Activated CD4-positive, alpha-beta T cell treated with anti-CD3 and anti-CD28 coated beads for 1 hour (primary cell): ENCODE data around the gene LPP.

ENCODE experiments used
- DNase-seq: peaks from one replicate; pipeline ENCODE4 v3.0.0-alpha.2; 2020

The LPP gene

DNA sequence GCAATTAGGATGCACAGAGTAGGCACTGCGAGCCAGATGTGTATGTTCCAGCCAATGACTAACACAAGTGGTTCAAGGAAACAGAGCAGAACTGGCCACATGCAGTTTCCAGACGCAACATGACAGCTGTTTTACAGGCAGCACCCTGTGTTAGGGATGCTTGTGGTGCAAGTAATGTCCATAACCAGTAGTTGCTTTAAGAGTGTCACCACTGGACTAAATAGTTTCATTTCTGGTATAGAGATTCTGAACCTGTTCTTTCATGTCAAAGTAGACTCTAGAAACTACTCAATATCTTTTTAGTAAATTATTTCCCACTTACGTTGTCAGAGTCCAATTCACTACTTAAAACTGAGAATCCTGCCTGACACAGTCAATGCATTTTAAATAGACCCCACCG is 14.5 kb upstream of the LPP start:
- DNase-seq: no peak

DNA sequence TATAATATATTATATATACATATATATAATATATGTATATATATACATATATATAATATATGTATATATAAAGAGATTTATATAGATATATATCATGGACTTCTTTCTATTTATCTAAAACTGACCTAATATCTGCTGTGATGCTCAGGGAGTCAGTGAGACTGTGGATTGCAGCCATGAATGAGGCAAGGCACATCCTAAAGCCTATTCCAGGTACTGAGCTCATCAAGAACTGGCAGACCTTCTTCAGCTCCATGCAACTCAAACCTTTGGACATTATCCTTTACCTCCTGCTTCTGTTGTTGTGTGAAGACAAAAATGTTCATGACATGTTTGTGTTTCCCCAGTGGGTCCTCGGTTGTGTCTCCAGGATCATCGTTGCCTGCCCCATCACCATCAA is 7.7 kb upstream of the LPP start:
- DNase-seq: no peak

DNA sequence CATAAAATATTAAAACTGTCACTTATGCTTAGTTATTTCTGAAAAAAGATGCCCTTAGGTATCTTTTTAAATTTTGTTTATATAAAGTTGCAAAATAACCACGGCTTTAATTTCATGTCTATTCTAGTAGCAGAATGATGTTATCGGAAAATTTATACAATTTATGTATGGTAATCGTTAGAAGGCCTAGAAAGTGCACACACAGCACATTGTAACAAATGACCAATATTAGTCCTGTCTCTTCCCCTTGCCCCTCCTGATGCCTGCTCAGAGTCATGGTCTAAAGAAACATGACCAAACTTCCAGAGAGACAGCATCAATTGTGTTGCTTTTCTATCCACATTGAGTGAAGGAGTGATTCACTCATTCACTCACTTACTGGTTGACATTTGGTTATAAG is 6.2 kb upstream of the LPP start:
- DNase-seq: no peak

DNA sequence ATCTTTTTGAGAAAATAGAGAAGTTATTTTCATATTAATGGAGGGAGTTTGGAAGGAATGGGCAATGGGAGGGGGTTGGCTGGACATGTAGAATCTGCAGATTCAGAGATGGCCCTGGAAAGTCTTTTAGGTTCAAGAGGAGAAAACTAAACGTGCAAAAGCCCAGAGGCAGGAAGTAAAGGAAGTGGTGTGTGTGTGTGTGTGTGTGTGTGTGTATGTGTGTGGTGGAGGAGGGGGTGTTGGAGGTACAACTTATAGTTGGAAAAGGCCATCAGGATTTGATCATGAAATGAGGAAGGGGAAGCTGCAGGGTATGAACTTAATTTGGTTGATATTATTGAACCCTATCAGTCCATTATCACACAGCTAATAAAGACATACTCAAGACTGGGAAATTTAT is 5.6 kb upstream of the LPP start:
- DNase-seq: no peak

DNA sequence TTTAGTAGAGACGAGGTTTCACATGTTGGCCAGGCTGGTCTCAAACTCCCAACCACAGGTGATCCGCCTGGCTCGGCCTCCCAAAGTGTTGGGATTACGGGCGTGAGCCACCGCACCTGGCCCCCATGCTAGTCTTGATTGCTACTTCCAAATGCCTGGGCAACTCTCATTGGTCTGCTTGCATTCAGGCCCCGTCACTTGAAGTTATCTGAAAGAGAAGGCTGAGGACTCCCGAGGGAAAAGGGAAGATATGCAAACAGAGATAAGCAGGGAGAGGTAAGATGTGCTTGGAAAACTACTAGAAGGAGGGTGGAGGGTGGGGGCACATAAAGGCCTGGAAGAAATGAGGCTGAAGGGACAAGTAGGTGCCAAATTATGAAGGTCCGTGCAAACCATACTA is 4.4 kb upstream of the LPP start:
- no peak for DNase-seq

DNA sequence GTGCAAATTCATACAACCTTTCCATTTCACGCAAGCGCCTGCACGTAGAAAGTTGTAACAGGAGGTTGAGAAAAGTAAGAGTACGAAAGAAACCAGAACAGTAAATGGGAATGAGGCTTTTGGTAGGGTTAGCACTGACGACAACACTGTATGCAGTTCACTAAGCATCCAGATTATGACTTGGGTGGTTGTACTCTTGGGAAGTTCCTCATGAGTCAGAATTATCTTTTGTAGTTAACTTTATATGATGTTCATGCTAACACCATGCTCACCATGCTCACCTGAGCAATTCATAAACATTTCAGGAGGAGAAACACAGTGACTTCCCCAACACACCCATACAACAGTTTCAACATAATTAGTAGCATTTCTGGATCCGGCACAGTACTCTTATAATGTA is 3.0 kb upstream of the LPP start:
- no peak for DNase-seq

DNA sequence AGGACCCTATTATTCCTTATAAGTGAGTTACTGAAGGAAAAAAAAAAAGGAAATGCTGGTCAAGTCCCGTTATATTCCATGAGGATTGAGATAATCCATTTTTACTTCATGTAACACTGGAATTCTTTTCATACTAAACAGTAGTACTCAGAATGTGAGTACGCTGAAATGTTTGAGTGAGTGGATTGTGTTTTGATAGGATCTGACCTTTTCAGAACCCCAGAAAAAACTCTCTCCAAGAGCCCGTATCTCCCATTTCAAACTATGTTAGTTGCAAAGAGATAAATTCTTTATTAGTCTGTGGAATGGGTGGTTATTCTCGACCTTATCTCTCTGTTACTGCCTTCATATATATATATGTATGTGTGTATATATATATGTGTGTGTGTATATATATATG is 2.5 kb upstream of the LPP start:
- DNase-seq: no peak

DNA sequence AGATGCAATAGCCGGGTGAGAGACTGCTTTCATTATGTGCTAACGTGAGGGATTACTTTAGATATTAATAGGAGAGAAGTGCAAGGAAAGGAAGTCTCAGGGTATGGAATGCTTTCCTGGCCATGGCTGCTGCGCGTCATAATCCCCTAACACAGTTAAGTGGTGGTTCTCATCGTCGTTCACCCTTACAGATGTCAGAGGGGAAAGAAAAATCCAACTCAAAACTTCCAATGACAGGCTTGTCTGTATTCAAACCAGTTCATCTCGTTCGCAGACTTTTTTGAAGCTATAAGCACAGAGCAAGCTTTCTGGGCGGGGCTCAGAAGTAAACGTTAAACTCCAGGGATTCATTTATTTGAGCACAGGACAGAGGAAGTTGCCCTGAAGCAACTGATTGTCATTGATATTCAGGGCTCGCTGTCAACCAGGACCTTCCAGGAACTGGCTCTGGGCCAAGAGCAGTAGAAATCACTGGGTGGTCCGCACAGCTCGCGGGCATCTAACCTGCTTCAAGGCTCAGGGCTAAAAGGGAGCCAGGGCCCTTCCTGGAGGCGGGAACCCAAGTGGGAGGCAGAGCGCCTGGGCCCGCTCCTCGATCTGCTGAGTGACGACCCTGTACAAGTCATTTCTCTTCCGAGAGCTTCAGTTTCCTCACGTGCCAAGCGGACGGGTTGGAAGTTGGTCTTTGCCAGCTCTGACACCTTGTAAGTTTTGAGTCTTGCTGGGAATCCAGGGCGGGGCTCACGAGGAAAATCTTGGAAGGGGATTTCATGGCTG is 1.1 kb upstream of the LPP start:
- no peak for DNase-seq

DNA sequence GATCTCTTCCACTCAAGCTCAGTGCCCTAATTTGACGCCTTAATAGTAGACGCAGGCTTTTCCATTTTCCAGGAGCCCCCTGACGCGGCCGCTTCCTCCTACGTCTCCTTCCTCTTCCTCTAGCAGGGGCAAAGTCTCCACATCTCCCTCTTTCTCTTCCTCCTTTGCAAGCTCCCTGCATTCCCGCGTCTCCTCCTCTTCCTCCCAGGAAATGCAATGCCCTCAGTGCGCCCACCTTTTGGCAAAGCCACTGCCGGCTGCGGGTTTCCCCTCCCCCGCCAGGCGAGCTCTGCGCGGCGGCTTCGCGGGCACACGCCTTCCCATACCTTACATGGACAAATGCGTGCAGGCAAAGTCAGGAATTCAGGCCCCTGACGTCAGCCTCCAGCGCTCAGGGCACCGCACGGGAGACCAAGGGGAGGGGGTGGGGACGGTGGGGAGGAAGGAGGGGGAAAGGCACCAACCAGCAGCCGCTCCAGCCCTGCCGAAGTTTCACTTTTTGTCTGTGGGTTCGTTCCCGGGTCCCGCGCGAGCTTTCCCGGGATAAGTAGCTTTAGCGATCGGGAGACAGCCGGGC is 432 bp upstream of the LPP start:
- DNase-seq: peak; percentile 16

DNA sequence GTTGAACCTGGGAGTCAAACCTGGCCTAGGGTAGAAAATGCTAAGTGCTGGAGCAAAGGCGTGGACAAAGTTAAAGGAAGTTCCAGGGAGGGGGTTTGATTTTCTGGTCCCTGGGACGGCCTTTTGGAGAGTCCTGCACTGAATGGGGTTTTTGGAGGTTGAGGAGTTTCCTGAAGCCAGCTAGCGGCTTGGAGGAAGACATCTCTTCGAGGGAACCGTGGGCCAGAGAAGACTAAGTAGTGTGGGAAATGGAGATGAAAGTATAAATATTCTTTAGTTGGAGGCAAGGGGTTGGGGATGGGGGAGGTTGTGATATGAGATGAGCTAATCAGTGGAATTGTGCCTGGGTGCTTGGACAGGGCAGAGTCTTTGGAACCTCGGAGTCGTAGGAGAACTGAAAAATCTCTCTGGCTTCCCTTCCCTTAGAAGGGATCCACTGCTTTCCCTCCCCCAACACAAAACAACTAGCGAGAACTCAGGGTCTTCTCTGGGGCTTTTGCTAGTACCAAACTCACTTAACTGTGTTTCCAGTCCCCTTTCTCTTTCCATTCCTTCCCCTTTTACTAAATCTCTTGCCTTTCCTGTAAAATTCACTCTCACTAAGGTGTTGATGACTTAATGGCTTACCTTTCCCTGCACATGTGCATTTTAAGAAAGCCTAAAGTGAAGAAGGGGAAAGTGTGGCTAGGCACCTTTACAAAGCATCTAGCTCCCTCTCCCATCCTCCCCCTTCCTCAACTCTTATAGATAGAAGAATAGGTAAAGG is 1.0 kb downstream of the LPP start:
- DNase-seq: no peak

DNA sequence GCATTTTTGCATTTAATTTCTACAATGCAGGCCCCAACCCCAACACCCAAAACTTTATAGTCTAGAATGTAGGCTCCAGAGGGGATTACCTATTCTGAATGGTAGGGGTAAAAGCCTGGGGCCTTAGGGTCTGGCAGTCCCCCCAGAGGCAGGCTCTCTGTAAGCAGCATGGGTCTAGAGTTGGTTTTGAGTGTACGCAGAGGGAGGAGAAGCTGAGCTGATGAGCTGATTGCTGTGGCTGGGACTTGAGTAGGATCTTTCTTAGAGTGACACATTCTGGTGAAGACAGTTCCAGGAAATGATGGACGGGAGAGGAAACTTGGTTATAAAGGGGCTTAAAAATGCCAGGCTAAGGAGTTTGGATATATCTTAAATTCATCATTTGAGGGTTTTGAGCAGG is 2.1 kb downstream of the LPP start:
- no peak for DNase-seq

DNA sequence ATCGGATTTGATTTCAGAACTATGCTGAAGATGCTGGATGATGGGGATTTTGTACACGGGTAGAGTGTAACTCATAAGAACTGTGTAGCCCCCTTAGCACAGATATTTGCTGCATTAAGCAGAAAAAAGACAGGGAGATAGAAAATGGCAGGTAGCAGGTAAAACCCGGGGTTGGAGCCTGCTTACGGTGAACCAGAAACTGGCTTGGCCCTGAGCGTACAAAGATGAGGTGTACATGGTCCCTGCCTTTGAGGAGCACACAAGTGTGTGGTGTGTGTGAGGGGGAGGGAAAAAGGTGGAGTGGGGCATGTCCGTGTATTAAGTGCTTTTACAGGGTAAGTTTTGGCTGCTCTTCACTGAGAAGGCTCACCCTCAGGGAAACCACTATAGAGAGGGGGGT is 3.5 kb downstream of the LPP start:
- no peak for DNase-seq

DNA sequence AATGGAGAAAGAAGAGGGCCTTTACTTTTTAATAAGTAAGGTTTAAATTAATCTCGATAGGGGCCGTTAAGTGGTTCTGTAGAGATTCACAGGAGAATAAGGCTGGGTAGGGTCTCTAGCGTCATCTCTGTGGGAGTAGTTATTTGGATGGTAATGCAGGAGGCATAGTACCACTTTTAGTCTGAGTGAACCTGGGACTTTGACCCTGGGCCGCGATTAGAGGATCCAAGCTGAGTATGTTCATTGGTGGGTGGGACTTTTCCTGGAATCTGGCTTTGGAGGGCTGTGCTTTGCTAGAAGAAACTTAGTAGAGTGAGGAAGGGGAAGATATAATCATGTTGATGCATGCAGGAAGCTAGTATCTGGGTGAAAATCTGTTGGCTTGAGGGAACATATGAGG is 4.0 kb downstream of the LPP start:
- no peak for DNase-seq

DNA sequence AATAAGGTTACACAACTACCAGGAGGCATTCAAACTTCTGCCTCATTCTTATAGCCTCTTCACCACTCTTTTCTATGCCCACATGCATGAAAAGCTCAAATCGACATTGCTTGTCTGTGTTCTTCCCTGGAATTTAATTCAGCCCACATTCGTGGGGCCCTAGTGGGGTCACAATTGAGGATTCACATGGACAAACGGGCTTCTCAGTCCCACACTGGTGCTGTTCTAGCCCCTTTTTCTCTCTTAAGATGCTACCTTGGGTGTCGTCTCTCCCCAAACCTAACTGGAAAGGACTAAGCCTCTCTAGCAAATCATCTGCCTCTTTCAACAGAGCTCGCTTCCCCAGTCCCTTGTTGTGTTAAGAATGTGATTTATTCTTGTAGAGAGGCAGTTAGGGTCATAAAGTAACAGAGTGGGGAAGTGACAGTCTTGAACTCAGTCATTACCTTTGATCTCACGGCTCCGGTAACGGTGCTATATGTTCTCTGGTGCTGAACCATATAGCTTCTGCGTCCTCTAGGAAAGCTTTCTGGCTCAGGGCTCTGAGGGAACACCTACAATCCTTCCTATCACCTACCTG is 4.9 kb downstream of the LPP start:
- DNase-seq: no peak

DNA sequence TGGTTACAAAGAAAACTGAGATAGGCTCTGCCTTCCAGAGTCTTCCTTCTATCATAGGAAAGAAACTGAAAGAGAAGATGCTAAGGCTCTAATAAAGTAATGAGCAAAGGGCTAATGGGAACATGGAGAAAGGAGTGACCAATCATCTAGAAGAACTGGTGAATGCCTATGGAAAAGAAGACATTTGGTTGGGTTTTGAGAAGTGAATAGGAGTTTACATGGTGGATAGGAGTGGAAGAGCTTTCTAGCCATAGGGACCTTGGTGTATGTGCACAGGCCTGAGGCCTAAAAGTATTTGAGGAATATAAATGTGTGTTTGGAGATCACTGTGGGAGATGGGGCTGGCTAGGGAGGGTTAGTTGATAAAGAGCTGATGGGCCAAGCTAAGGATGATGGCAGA is 6.8 kb downstream of the LPP start:
- DNase-seq: no peak

DNA sequence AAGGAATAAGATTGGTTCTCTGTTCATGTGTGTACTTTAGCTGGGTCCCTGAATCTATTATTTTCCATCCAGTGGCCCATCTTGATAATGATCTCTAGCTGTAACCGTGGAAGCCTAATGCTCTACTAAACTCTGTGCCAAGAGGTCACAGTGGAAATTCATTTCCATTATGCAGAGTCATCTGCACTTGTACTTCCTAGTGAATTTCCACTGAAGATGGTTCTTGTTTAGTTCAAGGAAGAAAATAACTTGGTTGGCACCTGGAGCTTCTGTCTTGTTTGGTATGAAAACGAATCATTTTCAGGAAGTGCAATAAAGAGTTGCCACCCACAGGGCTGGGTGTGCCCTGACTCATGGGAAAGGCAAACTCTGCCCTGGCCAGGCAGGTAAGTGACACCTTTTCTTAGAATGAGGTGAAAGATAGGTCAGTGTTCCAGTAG is 10.3 kb downstream of the LPP start:
- DNase-seq: no peak

DNA sequence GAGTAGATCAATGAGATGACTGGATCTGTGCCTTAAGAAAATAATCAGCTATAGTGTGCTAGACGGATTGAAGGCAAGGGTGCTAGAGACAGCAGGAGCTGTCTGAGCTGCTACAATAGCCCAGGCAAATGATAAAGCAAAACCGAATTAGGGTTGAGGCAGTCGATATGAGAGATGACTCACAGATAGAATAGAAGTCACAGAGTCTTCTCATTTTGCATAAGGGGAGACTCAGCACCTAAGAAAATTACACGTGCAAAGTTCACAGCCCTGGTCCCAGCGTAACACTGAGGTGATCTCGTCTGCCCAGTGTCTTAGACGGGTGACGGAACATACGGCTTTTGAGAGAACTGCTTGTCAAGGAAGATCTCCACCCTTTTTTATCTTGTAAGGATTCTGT is 11.6 kb downstream of the LPP start:
- no peak for DNase-seq

DNA sequence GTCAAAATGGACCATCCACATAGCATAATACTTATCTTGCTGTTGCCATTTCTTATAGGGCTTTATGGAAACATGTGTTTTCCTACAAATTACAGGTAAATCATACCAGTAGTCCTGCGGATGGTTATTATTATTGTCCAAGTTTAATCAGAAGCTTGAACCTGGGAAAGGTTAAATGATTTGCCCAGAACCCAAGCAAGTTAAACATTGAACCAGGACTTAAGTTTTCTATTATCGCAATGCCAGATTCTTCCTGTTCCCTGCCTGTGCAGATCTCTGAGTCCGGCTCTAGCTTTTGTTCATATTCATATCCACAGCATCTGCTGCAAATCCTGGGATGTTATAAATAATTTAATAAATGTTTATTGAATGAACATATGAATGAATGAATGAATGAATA is 12.5 kb downstream of the LPP start:
- no peak for DNase-seq

DNA sequence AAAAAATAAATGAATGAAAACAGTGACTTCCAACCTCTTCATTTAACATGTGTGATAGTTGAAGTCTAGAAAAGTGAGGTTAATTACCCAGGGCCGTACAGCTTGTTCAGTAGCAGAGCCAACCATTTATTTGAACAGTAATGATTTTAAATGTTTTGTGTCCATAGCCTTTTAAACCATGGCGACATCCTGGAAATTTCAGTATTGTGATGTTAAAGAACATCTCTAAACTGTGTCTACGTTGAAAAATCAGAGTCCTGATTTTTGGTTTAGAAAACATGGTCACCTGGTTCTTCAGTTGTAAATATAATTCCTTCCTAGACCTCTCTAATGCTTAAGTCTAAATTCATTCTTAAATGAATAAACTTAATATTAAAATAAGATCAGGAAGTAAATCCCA is 14.2 kb downstream of the LPP start:
- DNase-seq: no peak

DNA sequence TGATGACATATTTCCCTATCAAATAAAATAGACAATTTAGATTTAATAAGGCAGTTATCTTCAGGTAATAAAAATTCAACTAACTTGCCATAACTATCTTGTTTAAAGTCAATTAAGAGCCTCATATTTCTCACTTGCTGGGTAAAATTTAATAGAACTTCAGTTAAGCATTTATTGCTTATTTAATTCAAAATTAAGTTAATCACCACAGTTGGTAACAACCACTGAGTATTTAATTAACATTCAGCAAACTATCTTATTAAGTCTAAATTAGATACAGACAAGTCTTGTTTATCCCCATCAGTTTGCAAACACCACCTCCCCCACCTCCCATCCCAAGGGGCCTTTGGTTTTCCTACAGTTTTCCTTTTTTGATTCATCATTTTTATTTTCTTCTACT is 14.7 kb downstream of the LPP start:
- no peak for DNase-seq

DNA sequence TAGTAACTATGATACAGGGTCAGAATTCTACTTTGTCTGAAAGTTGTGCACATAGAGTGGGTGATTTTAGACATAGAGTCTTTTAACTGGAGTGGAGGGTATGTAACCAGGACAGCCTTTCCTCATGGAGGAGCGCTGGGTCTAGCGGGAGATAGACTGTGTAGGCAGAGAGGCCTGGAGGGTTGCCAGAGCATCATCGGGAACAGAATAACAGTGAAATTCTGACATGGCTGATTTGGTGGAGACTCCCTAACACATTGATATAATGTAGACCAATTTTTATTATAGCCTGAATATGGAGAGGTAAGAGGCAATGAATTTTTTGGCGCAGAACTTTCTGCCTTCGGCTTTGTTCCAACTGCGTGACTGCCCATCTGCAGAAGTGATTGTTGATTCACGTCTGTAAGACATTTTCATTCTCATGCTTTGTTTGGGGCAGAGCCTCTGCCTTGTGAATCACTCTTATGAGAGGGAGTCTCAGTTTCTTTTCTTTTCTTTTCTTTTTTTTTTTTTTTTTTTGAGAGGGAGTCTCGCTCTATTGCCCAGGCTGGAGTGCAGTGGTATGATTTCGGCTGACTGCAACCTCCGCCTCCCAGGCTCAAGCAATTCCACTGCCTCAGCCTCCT is 16.0 kb downstream of the LPP start:
- no peak for DNase-seq

DNA sequence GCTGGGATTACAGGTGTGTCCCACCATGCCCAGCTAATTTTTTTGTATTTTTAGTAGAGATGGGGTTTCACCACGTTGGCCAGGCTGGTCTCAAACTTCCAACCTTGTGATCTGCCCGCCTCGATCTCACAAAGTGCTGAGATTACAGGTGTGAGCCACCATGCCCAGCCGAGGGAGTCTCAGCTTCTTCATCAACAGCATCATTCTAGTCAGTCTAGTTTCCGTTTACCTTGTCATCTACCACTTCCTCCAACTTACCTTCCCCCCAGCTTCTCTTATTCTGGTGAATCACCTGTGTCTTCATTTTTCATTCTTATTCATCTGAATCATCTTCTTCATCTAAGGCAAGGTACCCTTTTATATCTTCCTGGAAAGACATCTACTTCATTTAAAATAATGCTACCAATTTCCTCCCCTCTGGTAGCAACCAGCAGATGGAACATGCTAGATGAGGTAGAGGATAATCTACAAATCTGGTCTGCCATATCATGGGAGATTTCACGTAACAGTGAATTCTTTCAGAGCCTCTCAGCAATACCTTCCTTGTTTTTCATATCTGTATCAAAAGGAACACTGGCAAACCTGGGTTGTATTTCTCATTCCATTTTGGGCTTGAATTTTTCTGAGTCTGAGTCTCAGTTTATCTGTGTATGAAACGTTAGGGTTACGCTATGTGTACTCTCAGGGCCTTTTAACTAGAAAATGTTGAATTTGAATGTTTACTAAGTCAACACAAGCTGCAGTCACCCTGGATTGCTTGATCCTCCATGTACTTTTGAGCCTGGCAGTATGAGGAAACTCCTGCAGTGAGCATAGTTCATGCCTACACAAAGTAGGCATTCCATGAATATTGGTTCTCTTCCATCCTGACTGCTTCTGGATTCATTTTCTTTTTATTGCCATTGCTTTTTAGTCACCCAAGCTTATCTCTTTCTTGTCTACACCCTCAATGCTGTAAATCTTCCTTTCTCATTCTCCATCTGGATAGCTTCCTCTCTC is 16.8 kb downstream of the LPP start:
- peak; percentile 34 for DNase-seq
